KBM-7 (cell line): ENCODE results near the gene NELFB.

Source experiments
- DNase-seq: peaks from one replicate; pipeline ENCODE4 v3.0.0-alpha.2; 2015
- in situ Hi-C: fragments of 300-500 bp; cut with MboI; formaldehyde crosslinking; loops from 2 replicates; pipeline ENCODE4 v1.14.3; 2020; ENCODE audit warnings: low sequenced_read_pairs, low pct_unique_long_range_greater_than_20kb, mixed read lengths

The NELFB gene

DNA sequence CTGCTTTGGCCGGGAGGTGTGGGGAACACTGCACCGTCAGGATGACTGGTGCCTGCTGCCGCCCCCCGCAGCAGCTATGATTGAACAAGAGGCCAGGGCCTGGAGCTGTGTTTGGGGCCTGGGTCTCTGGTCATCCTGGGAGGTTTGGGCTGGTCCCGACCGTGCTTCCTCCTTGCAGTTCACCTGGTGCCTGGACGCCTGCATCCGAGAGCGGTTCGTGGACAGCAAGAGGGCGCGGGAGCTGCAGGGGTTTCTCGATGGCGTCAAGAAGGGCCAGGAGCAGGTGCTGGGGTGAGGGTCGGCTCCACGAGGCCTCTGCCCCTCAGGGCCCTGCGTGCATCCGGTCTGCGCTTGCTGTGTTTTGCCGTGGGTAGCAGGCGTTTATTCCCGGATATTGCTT lies 8.9 kb downstream of the NELFB start:
- in situ Hi-C loops = no loop called here
- no peak for DNase-seq

DNA sequence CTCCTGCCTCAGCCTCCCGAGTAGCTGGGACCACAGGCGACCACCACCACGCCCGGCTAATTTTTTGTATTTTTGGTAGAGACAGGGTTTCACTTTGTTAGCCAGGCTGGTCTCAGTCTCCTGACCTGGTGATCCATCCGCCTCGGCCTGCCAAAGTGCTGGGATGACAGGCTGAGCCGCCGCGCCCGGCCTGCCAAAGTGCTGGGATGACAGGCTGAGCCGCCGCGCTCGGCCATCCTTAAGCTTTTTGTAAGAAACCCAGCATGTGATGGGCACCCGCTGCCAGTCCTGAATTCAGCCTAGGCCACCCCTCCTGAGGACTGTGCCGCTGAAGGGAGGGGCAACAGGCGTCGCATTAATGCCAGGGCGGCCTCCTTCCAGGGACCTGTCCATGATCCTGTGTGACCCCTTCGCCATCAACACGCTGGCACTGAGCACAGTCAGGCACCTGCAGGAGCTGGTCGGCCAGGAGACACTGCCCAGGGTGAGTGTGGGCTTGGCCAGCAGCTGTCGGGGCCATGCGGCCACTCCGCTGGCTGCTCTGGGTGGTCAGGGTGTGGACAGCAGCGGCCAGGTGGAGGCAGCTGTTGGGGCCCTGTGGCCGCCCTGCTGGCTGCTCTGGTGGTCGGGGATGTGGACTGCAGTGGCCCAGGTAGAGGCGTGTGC lies 10.5 kb downstream of the NELFB start:
- DNase-seq = no peak
- in situ Hi-C loops = no loop called here

DNA sequence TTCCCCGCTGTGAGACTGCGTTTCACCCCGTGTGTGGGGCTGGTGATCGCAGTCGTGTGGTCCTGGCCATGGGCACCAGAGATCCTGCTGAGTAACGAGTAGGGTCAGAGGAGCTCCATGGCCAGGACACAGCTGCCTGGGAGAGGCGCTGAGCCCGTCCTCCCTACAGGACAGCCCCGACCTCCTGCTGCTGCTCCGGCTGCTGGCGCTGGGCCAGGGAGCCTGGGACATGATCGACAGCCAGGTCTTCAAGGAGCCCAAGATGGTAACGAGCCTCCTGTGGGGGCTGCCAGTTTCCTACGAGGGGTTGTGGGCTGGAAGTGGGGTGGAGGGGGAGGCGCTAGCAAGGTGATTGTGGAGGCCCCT lies 11.0 kb downstream of the NELFB start:
- DNase-seq = no peak
- in situ Hi-C loops = no loop called here

DNA sequence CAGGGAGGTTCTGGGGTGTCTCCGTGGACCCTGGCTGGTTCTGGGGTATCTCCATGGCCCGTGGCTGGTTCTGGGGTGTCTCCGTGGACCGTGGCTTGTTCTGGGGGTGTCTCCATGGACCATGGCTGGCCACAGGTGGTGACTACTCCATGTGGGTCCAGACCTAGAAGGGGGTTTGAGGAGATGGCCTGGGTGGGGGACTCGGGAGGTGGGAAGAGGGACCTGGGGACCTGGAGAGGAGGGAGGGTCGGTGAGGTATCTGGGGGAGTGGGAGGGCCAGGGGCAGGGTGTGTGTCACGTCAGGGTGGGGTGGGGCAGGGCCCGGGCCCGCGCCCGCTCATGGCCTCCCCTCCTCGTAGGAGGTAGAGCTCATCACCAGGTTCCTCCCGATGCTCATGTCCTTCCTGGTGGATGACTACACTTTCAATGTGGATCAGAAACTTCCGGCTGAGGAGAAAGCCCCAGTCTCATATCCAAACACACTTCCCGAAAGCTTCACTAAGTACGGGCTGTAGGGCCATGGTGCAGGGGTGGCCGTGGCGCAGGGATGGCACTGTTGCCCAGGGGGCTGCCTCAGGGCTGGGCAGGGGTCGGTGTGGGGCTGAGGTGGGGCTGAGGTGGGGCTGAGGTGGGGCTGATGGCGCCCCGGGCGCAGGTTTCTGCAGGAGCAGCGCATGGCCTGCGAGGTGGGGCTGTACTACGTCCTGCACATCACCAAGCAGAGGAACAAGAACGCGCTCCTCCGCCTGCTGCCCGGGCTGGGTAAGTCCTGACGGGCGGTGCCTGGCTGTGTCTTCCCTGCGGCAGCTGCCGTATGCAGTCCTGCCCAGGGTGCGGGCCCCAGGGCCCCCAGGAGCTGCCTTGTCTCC lies 11.7 kb downstream of the NELFB start:
- in situ Hi-C loops = no loop called here
- DNase-seq = no peak

DNA sequence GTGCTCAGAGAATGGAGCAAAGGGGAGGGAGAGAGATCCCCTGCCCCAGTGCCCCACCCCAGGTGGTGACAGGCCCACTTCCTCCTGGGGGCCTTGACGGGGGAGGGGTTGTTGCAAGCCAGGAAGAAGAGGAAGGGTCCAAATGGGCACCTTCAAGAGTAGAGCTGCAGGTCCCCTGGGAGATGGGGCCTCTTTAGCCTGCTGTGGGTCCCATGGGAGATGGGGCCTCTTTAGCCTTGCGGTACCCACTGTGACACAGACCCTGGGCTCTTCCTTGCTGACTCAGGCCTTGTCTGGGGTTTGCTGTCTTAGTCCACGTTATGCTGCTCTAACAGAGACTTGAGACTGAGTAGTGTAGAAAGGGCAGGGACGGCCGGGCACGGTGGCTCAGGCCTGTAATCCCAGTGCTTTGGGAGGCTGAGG lies 12.8 kb downstream of the NELFB start:
- in situ Hi-C loops = no loop called here
- no peak for DNase-seq

DNA sequence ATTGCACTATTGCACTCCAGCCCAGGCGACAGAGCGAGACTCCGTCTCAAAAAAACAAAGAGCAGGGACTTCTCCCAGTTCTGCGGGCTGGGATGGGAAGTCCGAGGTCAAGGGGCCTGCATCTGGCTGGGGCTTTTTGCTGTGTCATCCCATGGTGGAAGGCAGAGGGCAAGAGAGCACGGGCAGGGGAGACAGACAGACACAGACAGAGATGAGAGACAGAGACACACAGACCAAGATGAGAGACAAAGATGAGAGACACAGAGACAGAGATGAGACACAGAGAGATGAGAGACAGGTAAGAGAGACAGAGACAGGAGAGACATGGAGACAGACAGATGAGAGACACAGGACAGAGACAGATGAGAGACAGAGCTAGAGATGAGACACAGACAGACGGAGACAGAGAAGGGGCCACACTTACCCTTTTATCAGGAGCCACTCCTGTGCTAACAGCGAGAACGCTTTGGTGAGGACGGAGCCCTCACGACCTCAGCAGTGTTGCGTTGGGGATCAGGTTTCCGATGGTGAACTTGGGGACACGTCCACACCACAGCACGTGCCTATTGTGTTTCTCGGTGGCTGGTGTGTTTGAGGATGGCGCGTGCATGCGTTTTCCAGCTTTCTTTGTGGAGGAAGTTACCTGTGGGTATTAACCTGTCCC lies 13.5 kb downstream of the NELFB start:
- DNase-seq = no peak
- in situ Hi-C loops = no loop called here

DNA sequence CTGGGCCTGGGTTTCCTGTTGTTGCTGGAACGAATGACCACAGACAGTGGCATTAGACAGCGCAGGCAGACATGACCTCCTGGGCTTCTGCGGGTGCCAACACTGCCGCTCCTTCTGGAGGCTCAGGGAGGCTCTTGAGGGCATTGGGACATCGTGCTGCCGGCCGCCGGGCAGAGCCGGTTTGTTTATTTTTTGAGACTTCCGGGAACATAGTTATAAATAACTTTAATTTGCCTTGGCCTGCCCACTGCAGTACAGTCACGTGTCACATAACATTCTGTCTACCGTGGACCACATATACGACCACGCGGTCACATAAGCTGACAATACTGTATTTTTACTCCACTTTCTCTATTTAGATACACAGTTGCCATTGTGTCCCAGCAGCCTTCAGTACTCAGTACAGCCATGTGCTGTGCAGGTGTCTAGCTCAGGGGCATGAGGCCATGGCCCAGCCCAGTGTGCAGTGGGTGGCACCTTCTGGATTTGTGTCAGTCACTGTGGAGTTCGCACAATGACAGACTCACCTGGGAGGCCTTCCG lies 14.2 kb downstream of the NELFB start:
- in situ Hi-C loops = no loop called here
- DNase-seq = no peak

DNA sequence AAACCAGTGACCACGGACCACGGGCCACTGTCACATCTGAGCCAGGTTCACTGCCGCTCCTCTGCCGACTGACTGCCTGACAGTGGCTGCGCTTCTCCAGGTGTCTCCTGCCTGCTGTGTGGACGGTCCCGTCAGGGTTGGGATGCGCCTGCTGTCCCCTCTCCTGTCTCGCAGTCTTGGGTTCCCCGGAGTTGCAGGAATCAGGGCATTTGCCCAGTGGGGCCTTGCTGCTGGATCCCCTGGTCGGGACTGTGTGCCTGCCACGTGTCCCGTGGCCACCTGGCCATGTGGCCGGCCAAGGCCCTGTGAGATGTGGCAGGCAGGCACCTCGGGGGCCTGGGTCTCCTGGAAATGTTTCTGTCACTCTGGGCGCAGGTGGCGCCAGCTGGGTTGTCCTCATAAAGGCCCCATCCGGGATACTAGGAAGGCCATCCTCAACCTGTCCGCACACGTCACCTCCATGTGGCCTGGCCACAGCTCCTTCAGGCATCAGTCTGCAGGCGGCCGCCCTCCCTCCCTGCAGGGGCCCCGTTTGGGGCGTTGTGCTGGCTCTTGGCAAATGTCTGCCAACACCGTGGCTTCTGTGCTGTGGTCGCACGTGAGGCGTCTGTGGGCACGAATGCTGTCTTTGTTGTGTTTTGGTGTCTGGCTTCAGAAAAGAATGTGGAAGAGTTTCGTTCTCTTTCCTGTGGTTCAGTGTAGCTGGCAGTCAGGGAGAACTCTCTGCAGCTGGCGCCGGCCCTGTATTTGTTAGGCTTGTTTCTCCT lies 16.0 kb downstream of the NELFB start:
- in situ Hi-C loops = no loop called here
- no peak for DNase-seq

DNA sequence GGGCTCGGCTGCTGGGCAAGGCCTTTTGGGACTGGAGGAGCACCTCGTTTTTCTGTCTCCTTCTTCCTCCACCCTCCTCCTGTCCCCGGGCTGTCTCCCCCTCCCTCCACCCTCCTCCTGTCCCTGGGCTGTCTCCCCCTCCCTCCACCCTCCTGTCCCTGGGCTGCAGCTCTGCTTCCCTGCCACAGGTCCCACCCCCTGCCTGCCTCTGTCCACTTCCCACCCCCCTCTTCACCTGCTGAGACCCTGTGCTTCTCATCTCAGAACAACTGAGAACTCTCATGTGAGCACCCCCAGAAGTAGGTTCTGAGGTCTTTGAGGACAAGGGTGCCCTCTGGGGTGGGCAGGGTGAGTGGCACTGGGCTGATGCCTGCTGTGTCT lies 16.6 kb downstream of the NELFB start:
- DNase-seq = no peak
- in situ Hi-C loops = no loop called here

DNA sequence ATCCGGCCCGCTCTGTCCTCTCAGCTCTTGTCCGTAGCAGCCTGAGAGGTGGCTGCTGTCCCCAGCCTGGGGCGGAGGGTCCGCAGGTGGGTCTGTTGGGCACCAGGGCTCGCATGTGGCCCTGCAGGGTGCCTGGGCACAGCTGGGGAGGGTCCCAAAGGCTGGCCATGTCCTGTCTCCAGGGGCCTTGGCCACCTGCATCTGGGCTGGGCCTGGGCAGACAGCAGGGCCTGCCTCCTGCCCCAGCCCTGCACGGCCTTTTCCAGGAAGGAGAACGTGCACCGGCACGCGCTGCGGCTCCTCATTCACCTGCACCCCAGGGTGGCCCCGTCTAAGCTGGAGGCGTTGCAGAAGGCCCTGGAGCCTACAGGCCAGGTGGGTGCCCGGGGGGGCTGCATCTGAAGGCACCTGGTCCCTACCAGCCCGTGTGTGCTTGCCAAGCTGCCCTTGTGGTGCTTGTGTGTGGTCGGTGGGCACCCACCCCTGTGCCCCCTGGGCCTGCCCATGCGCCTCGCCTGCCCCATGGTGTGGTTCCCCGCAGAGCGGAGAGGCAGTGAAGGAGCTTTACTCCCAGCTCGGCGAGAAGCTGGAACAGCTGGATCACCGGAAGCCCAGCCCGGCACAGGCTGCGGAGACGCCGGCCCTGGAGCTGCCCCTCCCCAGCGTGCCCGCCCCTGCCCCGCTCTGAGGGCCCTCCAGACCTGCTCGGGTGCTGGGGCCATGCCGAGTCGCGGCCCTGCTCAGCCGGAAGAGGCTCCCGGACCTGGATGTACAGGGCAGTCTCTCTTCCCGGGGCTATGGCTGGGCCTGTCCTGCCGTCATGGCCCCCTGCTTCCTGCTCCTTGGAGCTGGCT lies 17.3 kb downstream of the NELFB start:
- DNase-seq = no peak
- in situ Hi-C loops = no loop called here

DNA sequence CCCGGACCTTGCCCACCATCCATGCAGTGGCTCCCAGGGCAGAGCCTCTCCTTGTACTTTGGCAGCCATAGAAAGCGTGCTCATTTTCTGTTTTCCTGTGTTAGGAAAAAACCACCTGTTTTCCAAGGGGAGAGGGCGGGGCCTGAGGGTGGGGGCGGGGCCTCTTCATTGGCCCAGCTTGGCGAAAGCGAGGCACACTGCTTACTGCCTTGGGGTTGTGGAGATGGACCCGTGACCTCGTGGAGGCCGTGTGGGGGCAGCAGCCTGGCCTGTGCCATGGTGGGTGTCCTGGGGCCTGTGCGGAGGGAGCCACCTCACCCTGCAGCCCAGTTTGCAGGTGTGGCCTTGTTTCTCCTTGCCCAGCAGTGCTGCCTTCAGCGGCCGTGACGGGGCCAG lies 18.0 kb downstream of the NELFB start:
- in situ Hi-C loops = no loop called here
- no peak for DNase-seq

DNA sequence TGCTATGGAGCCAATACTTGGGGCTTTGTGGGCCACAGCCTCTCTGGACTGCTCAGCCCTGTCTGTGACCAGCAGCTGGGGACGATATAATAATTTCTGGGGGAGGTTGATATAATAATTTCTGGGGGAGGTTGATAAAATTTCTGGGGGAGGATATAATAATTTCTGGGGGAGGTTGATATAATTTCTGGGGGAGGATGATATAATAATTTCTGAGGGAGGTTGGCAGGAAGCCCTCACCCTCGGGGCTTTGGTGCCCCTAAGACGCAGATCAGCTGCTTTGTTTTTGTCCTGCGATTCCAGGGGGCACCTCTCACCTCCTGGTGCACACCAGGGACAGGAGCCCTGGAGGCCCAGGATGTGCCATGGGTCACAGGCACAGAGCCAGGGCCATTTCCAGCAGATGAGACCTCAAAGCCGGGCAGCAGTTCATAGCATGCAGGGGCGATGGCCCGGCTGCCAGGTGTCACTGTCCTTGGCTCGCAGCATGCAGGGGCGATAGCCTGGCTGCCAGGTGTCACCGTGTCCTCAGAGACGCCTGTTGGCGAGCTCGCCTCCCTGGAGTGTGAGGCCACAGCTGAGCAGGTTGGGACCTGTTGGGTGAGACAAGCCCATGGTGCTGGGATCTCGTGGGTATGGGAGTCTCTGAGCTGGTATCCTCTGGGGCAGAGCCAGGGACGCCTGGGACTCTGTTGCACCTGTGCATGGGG lies 18.6 kb downstream of the NELFB start:
- in situ Hi-C loops = no loop called here
- no peak for DNase-seq

DNA sequence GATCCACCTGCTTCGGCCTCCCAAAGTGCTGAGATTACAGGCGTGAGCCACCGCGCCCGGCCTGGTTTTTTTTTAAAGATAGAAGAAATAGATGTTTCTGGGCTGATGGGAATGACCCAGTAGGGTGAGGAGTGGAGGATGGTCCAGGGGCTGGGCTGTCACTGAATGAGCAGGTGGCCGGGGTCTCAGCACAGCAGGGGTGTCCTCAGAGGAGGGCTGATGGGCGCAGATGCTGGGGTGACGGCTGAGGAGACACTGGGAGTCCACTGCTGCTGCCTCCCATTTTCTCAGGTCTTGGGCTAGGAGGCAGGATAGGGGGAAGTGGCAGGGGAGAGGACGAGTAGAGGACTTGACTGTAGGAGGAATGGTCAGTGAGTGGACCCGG lies 20.1 kb downstream of the NELFB start:
- in situ Hi-C loops = no loop called here
- no peak for DNase-seq

DNA sequence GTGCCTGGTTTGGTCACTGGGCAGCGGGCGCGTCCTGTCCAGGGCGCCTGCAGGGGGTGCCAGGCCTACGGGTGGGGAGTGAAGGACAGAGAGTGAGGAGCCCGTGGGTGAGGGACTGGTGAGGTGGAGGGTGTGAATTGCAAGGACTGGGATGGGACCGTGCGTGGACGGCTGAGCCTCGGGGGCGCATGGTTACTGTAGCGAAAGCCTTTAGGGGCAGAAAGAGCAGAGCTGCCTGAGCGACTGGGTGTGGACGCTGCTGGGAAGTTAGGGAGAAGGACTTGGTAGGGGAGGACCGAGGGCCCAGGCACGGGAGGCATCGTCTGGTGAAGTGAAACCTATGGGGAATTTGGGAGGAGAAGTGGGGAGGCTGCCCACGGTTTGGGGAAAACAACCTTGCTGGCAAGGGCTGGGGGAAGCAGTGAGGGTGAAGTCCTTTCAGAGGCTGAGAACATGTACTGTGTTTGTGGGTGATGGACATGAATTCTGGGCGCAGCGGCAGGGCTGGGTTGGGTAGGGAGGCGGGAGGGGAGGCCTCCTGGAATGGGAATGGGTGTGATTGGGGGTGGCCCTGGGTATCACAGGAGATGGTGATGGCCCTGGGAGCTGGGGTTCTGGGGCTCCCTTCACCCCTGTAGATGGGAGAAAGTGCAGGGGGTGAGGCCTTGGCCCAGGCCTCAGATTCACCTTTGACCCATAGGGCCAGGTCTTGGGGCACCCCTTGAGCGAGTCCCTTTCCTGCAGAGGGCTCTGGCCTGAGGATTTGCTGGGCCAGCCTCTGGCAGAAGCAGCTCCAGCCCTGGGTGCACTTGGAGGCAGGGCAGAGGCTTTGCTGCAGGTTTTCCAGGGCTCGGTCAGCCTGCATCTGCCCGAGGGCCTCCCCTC lies 20.7 kb downstream of the NELFB start:
- DNase-seq = no peak
- in situ Hi-C loops = no loop called here

DNA sequence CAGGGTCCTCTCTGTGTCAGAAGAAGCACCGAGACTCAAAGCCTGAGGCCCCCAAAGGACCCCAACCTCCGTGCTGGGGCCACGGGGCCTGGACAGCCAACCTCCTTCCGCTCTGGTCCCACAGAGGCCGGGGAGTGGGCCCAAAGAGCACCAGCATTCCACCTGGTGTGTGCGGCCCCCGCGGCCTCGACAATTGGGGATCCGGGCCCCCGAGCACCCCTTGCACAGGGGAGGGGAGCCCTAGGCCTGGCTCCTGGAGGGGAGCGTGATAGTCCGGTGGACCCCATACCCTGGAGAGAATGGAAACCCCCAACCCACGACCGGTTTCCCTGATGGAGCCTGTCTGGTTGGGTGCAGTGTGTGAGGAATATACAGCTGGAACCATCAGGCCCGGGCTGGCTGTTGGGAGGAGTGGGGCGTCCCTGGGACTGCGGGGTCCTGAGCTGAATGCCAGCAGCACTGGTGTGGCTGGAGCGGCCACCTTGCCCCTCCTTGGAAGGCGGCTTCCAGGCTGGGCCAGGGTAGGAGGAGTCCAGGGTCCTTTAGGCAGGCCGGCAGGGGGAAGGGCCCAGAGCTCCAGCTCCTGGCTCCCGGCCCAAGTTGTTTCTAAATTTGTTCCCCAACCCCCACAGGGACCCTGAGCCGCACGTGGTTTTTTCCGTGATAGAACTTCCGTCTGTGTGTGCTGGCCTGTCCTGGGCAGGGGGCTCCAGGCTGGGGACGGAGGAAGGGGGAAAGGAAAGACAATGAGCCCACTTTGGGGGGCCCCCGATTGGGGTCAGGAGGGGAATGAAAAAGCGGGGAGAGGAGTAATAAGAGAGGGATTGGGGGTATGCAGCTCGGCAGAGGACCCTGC lies 21.6 kb downstream of the NELFB start:
- in situ Hi-C loops = no loop called here
- peak; percentile 91 for DNase-seq

DNA sequence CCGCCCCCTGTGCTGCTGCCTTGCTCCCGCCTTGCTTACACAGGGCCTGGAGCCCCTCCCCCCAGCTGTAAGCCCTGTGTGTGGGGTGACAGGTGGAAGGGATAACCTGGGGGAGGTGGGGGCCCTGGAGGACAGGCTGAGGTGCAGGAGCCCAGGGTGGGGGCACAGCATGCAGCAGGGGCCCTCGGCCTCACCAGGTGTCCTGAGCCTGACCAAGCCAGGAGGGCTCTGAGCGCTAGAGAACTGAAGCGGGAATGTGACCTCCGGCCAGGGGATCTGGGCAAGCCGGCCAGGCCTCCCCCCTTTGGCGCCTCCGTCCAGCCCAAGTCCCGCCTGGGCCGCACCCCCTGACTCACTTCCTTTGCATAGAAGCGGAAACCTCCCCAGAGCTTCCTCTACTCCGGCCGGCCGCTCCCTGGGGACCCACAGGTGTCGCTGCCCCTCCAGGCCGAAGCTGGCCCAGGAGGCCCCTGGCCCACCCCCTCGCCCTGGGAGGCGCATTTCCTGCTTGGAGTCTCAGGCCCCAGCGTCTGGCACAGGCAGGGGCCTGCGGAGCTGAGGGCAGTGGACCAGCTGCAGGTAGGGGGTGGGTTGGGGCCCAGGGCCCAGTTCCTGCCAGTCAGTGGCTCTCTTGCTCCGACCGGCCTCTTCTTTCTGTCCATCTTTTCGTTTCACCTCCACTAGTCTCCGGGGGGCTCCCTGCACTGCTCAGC lies 22.4 kb downstream of the NELFB start, which contains the start of gene TOR4A:
TSS of gene TOR4A (plus strand) at position 398 of the 713 bp plus-strand sequence. CDS start 964 bp downstream, outside the sequence.
- in situ Hi-C loops = no loop called here

More for the DNA sequence above, 22.4 kb downstream of the NELFB start, which contains the start of gene TOR4A:
- peak; percentile 85 for DNase-seq
